ENCODE data around the gene RNF144A. TPM values are rescaled to one million over a fixed set of nuclear protein-coding genes. Genes with fewer than 3 reads are reported as not detected.

RNF144A gene
- polyA plus RNA-seq, 3 donors: 0.30 to 0.68 (median 0.48) TPM

DNA sequence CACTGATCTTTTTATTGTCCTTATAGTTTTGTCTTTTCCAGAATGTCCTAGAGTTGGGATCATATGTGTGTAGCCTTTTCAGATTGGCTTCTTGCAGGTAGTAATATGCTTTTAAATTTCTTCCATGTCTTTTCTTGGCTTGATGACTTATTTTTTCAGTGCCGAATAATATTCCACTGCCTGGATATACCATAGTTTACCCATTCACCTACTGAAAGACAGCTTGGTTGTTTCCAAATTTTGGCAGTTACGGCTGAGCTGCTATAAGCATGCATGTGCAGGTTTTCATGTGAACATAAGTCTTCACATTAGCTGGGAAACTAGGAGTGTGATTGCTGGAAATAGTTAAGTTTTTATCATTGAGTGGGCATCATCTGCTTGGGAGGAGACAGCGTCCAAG lies 73.7 kb downstream of the RNF144A start:
- Histone ChIP-seq H3K36me3 (replicated peaks in 1 of 2; ENCODE audit: control insufficient read depth in 1 of 2, insufficient read depth in 2 of 2, low read length in 2 of 2) (no peaks in the 10 kb centered on the region), H2AFZ (ENCODE audit: insufficient read depth, low read depth, low read length, poor library complexity, severe bottlenecking) (no peak overlapping the region), H3K9me3 (replicated peaks in 1 of 2; ENCODE audit: control insufficient read depth in 1 of 2, insufficient read depth in 1 of 2, low read length in 2 of 2) (no peaks in the 10 kb centered on the region), H3K27me3 (ENCODE audit: control insufficient read depth in 2 of 2, insufficient read depth in 2 of 2, low read length in 2 of 2) (no peaks in the 10 kb centered on the region), H3K4me1 (ENCODE audit: control insufficient read depth in 1 of 2, insufficient read depth in 2 of 2, low read length in 2 of 2) (peaks cover 22% of the 10 kb centered on the region in 2 donors), H3K9ac (ENCODE audit: insufficient read depth, low read length, poor library complexity, severe bottlenecking) (no peak overlapping the region), H3K4me2 (replicated peaks; ENCODE audit: extremely low read depth, low read length, poor library complexity, severe bottlenecking) (no peak overlapping the region), H4K20me1 (ENCODE audit: insufficient read depth, low read length) (no peaks in the 10 kb centered on the region), H3K27ac (ENCODE audit: low read depth in 1 of 2, low read length in 2 of 2) (no peak overlapping the region), H3K79me2 (ENCODE audit: insufficient read depth, low read length) (no peaks in the 10 kb centered on the region), H3K4me3 (replicated peaks in 1 of 3; ENCODE audit: low read depth in 2 of 3, low read length in 3 of 3) (no peak overlapping the region)
- peaks cover 0 to 5% (median 0%) of the 10 kb centered on the region in 7 donors for H3K9me3 Mint-ChIP-seq
- WGBS (ENCODE audit: insufficient coverage): no CpG with 5 or more reads among the region's 3 CpGs
- intact Hi-C loops (cut with micrococcal nuclease): no loop called here
- DNase-seq: no peak
- no peaks in the 10 kb centered on the region for H3K27me3 Mint-ChIP-seq (ENCODE audit: low read depth in 3 of 3)
- peaks cover 30% of the 10 kb centered on the region for H3K4me1 Mint-ChIP-seq
- H3K27ac Mint-ChIP-seq: no peak overlapping the region
- peaks cover 0 to 2% of the 10 kb centered on the region in 2 donors for H3K36me3 Mint-ChIP-seq
- no peak for TF ChIP-seq CTCF (IDR thresholded peaks at IDR 0.05)
- H3K4me3 Mint-ChIP-seq: no peak overlapping the region

DNA sequence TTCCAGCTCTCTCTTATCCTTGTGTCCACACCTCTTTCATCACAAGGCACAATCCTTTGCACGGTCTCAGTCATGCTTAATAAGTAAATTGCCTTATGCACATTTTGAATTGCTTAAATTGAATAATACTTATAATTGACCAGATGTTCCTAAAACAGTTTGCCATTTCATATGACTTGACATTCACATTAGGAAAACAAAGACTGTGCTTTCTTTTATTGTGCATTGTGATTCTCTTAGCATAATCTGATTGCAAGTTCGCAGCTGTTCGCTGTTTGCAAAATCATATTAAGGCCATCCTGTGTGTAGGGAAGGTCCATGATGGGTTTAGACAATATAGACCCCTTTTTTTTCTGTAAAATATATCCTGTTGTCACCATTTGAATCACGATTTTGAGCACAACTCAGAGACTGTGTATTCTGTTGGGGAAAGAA lies 75.6 kb downstream of the RNF144A start:
- peaks cover 0 to 5% of the 10 kb centered on the region in 2 donors for H3K36me3 Mint-ChIP-seq

More for the DNA sequence above, 75.6 kb downstream of the RNF144A start:
- Mint-ChIP-seq H3K9me3 (peaks cover 0 to 5% (median 0%) of the 10 kb centered on the region in 7 donors), H3K27ac (no peak overlapping the region), H3K4me1 (peaks cover 14% of the 10 kb centered on the region), H3K4me3 (no peak overlapping the region), H3K27me3 (ENCODE audit: low read depth in 3 of 3) (no peaks in the 10 kb centered on the region)
- no peak for DNase-seq
- Histone ChIP-seq H3K27me3 (ENCODE audit: control insufficient read depth in 2 of 2, insufficient read depth in 2 of 2, low read length in 2 of 2) (no peaks in the 10 kb centered on the region), H3K9ac (ENCODE audit: insufficient read depth, low read length, poor library complexity, severe bottlenecking) (no peak overlapping the region), H3K4me3 (replicated peaks in 1 of 3; ENCODE audit: low read depth in 2 of 3, low read length in 3 of 3) (no peak overlapping the region), H3K9me3 (replicated peaks in 1 of 2; ENCODE audit: control insufficient read depth in 1 of 2, insufficient read depth in 1 of 2, low read length in 2 of 2) (no peaks in the 10 kb centered on the region), H2AFZ (ENCODE audit: insufficient read depth, low read depth, low read length, poor library complexity, severe bottlenecking) (no peak overlapping the region), H3K27ac (ENCODE audit: low read depth in 1 of 2, low read length in 2 of 2) (no peak overlapping the region), H3K36me3 (replicated peaks in 1 of 2; ENCODE audit: control insufficient read depth in 1 of 2, insufficient read depth in 2 of 2, low read length in 2 of 2) (no peaks in the 10 kb centered on the region), H3K4me2 (replicated peaks; ENCODE audit: extremely low read depth, low read length, poor library complexity, severe bottlenecking) (no peak overlapping the region), H3K4me1 (ENCODE audit: control insufficient read depth in 1 of 2, insufficient read depth in 2 of 2, low read length in 2 of 2) (peaks cover 5 to 6% of the 10 kb centered on the region in 2 donors), H4K20me1 (ENCODE audit: insufficient read depth, low read length) (no peaks in the 10 kb centered on the region), H3K79me2 (ENCODE audit: insufficient read depth, low read length) (no peaks in the 10 kb centered on the region)
- intact Hi-C loops (cut with micrococcal nuclease): no loop called here
- TF ChIP-seq CTCF (IDR thresholded peaks at IDR 0.05): no peak
- WGBS (ENCODE audit: insufficient coverage): no CpG with 5 or more reads among the region's 4 CpGs

Measured in CD14-positive monocyte (primary cell).